Measurements from ENCODE around the gene SPATA24.
"Not testable (repeated sequence)": the region's sequence is repeated elsewhere in the genome, so short reads cannot be mapped to it uniquely, and the experiment has no call there.

- TF ChIP-seq, protein P1, sequence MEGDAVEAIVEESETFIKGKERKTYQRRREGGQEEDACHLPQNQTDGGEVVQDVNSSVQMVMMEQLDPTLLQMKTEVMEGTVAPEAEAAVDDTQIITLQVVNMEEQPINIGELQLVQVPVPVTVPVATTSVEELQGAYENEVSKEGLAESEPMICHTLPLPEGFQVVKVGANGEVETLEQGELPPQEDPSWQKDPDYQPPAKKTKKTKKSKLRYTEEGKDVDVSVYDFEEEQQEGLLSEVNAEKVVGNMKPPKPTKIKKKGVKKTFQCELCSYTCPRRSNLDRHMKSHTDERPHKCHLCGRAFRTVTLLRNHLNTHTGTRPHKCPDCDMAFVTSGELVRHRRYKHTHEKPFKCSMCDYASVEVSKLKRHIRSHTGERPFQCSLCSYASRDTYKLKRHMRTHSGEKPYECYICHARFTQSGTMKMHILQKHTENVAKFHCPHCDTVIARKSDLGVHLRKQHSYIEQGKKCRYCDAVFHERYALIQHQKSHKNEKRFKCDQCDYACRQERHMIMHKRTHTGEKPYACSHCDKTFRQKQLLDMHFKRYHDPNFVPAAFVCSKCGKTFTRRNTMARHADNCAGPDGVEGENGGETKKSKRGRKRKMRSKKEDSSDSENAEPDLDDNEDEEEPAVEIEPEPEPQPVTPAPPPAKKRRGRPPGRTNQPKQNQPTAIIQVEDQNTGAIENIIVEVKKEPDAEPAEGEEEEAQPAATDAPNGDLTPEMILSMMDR (IDR thresholded peaks at IDR 0.05), result not testable (repeated sequence)
- not testable (repeated sequence) for TF ChIP-seq ZFX (IDR thresholded peaks at IDR 0.05; ENCODE audit: borderline replicate concordance)
Measured at GRCh38 chr5:139409116-139409515, 5.2 kb upstream of the SPATA24 start.
